Measurements from ENCODE around the gene LCAT.

The LCAT gene

GRCh38 chr16:67988675-67989074 is 44.8 kb upstream of the LCAT start:
- DNase-seq (ENCODE audit: low read depth, low spot score), result no peak
- ChIA-PET POLR2A (no interaction called here), CTCF (interaction anchor here (0.8 to 2.9 kb wide), 5 partner anchors 10 to 54 kb away, joined by 3 to 15 read pairs (median 3); partner anchors contain the start of gene DPEP2)
- no peak overlapping the region for H3K4me3 ChIP-seq (ENCODE audit: low read depth, low read length)
- no peak for TF ChIP-seq CTCF (IDR thresholded peaks at IDR 0.05; ENCODE audit: insufficient read depth, low read length, missing control alignments)

- ChIA-PET POLR2A (no interaction called here), CTCF (interaction anchor here (0.7 to 7.4 kb wide), 5 partner anchors 6 to 68 kb away, joined by 3 to 51 read pairs (median 4); partner anchors contain the start of gene DPEP2)
- no peak overlapping the region for H3K4me3 ChIP-seq (ENCODE audit: low read depth, low read length)
- no peak for DNase-seq (ENCODE audit: low read depth, low spot score)
- no peak for TF ChIP-seq CTCF (IDR thresholded peaks at IDR 0.05; ENCODE audit: insufficient read depth, low read length, missing control alignments)
Measured at GRCh38 chr16:67987460-67988160, 43.7 kb upstream of the LCAT start.

GRCh38 chr16:67986949-67987348 is 43.0 kb upstream of the LCAT start:
- DNase-seq (ENCODE audit: low read depth, low spot score), result no peak
- POLR2A ChIA-PET, result no interaction called here
- no peak for TF ChIP-seq CTCF (IDR thresholded peaks at IDR 0.05; ENCODE audit: insufficient read depth, low read length, missing control alignments)
- H3K4me3 ChIP-seq (ENCODE audit: low read depth, low read length), result no peak overlapping the region
- CTCF ChIA-PET, result interaction anchor here (0.7 to 7.4 kb wide), 4 partner anchors 7 to 241 kb away, joined by 3 to 51 read pairs (median 3); no protein-coding TSS in a partner anchor

- CTCF ChIA-PET, result interaction anchor here (7.4 kb wide), 1 partner anchor 11 kb away, joined by 51 read pairs; no protein-coding TSS in a partner anchor
- TF ChIP-seq CTCF (IDR thresholded peaks at IDR 0.05; ENCODE audit: insufficient read depth, low read length, missing control alignments), result no peak
- POLR2A ChIA-PET, result no interaction called here
- DNase-seq (ENCODE audit: low read depth, low spot score), result no peak
- H3K4me3 ChIP-seq (ENCODE audit: low read depth, low read length), result no peak overlapping the region
Measured at GRCh38 chr16:67982011-67982696, 38.2 kb upstream of the LCAT start.

GRCh38 chr16:67979955-67980678 is 36.2 kb upstream of the LCAT start, which contains the start of gene DPEP3:
DPEP3 (minus strand) TSS chr16:67980499; CDS start chr16:67980380, 119 bp downstream.
- DNase-seq (ENCODE audit: low read depth, low spot score), result no peak
- H3K4me3 ChIP-seq (ENCODE audit: low read depth, low read length), result no peak within 1 kb of the TSS
- CTCF ChIA-PET, result interaction anchor here (1.0 to 7.4 kb wide), 2 partner anchors 13 to 28 kb away, joined by 3 to 51 read pairs; no protein-coding TSS in a partner anchor
- peak; percentile 19 for TF ChIP-seq CTCF (IDR thresholded peaks at IDR 0.05; ENCODE audit: insufficient read depth, low read length, missing control alignments)
- POLR2A ChIA-PET, result no interaction called here
